ENCODE results near the gene RFTN1.

DNA sequence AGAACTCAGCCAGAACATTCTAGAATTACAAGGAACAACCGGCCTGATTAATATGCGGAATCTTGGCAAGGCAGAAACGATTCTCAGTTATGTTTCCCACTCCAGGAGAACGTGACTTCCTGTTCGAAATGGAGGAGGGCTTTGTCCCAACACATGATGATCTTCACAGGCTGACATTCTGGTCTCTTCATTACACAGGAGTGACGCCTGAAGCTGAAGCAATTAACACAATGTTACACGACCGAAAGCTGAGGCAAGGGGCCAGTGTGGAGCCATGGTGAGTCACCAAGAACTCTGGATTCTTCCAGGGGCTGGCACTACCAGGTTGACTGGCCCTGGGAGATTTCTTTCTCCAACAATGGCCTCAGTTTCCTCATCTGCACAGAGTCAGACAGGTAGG, 40.9 kb downstream of the RFTN1 start:
- TF ChIP-seq, protein P1, sequence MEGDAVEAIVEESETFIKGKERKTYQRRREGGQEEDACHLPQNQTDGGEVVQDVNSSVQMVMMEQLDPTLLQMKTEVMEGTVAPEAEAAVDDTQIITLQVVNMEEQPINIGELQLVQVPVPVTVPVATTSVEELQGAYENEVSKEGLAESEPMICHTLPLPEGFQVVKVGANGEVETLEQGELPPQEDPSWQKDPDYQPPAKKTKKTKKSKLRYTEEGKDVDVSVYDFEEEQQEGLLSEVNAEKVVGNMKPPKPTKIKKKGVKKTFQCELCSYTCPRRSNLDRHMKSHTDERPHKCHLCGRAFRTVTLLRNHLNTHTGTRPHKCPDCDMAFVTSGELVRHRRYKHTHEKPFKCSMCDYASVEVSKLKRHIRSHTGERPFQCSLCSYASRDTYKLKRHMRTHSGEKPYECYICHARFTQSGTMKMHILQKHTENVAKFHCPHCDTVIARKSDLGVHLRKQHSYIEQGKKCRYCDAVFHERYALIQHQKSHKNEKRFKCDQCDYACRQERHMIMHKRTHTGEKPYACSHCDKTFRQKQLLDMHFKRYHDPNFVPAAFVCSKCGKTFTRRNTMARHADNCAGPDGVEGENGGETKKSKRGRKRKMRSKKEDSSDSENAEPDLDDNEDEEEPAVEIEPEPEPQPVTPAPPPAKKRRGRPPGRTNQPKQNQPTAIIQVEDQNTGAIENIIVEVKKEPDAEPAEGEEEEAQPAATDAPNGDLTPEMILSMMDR (IDR thresholded peaks at IDR 0.05), result no peak
- no peak for TF ChIP-seq POLR2A (IDR thresholded peaks at IDR 0.05)

All from heart left ventricle (tissue), 13 donors.